Karpas-422 (cell line): ENCODE measurements around the gene BRME1. TPM values are rescaled to one million over a fixed set of nuclear protein-coding genes. Genes with fewer than 3 reads are reported as not detected.

Source experiments
- DNase-seq: peaks from one replicate; pipeline ENCODE4 v3.0.0-alpha.2; 2015
- H2AFZ ChIP-seq: fragments of 200-600 bp; sonication (generic); 2 replicates; pipeline ENCODE4 v1.6.1; 2014; ENCODE audit warnings: antibody characterized with exemption, low read length, mixed read lengths
- H3K27ac ChIP-seq: fragments of 200-600 bp; sonication (generic); 2 replicates; pipeline ENCODE4 v1.5.1; 2014; ENCODE audit warnings: mild to moderate bottlenecking, low read length, moderate library complexity
- H3K27me3 ChIP-seq: fragments of 200-600 bp; sonication (generic); 2 replicates; pipeline ENCODE4 v1.6.1; 2014; ENCODE audit warnings: low read length, mixed read lengths
- H3K36me3 ChIP-seq: fragments of 200-600 bp; sonication (generic); 2 replicates; pipeline ENCODE4 v1.6.1; 2014; ENCODE audit warnings: low read length, mixed read lengths; ENCODE audit not compliant: insufficient read depth
- H3K4me1 ChIP-seq: fragments of 200-600 bp; sonication (generic); 2 replicates; pipeline ENCODE4 v1.6.1; 2014; ENCODE audit warnings: mild to moderate bottlenecking, low read length, mixed read lengths
- H3K4me2 ChIP-seq: fragments of 200-600 bp; sonication (generic); 2 replicates; pipeline ENCODE4 v1.6.1; 2014; ENCODE audit warnings: low read length, low read depth, mild to moderate bottlenecking; ENCODE audit not compliant: poor library complexity, severe bottlenecking
- H3K4me3 ChIP-seq: fragments of 200-600 bp; sonication (generic); 2 replicates; pipeline ENCODE4 v1.5.1; 2014; ENCODE audit warnings: mild to moderate bottlenecking, antibody characterized with exemption, low read length, mixed read lengths
- H3K79me2 ChIP-seq: fragments of 200-600 bp; sonication (generic); 2 replicates; pipeline ENCODE4 v1.6.1; 2014; ENCODE audit warnings: mild to moderate bottlenecking, low read length, mixed read lengths
- H3K9ac ChIP-seq: fragments of 200-600 bp; sonication (generic); 2 replicates; pipeline ENCODE4 v1.6.0; 2014; ENCODE audit warnings: low read length
- H3K9me2 ChIP-seq: fragments of 200-600 bp; sonication (generic), shearing (Covaris generic); replicated peaks from 2 replicates; pipeline ENCODE4 v1.6.0; 2014; ENCODE audit warnings: mild to moderate bottlenecking, low read length, moderate library complexity; ENCODE audit not compliant: insufficient read depth
- H3K9me3 ChIP-seq: fragments of 300-700, 200-600 bp; sonication (generic); 2 replicates; pipeline ENCODE4 v1.6.1; 2014; ENCODE audit warnings: low read length, mixed read lengths
- H4K20me1 ChIP-seq: fragments of 200-600 bp; sonication (generic); 2 replicates; pipeline ENCODE4 v1.6.1; 2014; ENCODE audit warnings: mild to moderate bottlenecking, antibody characterized with exemption, low read length, low read depth; ENCODE audit not compliant: insufficient read depth
- total RNA-seq: library from RNA; depleted of rRNA; stranded (reverse); fragments of >200 nt; shearing (Covaris generic); gene quantifications from 2 replicates; pipeline ENCODE4 v1.2.3, GENCODE V29; 2014; ENCODE audit warnings: low replicate concordance

The BRME1 gene
- total RNA-seq, 1 experiment from 2014 or later = not detected

- H3K27ac ChIP-seq = no peak overlapping the region
- no peak overlapping the region for H3K4me3 ChIP-seq
Measured at GRCh38 chr19:13920940-13921747, 15.2 kb upstream of the BRME1 start.

GRCh38 chr19:13920524-13920923, 14.6 kb upstream of the BRME1 start:
- Histone ChIP-seq H4K20me1 (no peaks in the 10 kb centered on the region), H3K27me3 (no peaks in the 10 kb centered on the region), H2AFZ (no peak overlapping the region), H3K36me3 (peaks cover 34% of the 10 kb centered on the region), H3K9me2 (no peaks in the 10 kb centered on the region), H3K9ac (no peak overlapping the region), H3K4me1 (no peaks in the 10 kb centered on the region), H3K9me3 (peaks cover 5% of the 10 kb centered on the region), H3K4me2 (no peak overlapping the region), H3K27ac (no peak overlapping the region), H3K4me3 (no peak overlapping the region), H3K79me2 (no peaks in the 10 kb centered on the region)
- DNase-seq = no peak

More at GRCh38 chr19:13920940-13921747, 15.2 kb upstream of the BRME1 start:
- Histone ChIP-seq H3K4me2 (no peak overlapping the region), H3K9me2 (no peaks in the 10 kb centered on the region), H3K9ac (no peak overlapping the region), H3K4me1 (no peaks in the 10 kb centered on the region), H2AFZ (no peak overlapping the region; the same call in 1 of the 2 replicates), H3K79me2 (no peaks in the 10 kb centered on the region), H3K27me3 (no peaks in the 10 kb centered on the region), H3K36me3 (peaks cover 34% of the 10 kb centered on the region), H3K9me3 (peaks cover 5% of the 10 kb centered on the region), H4K20me1 (no peaks in the 10 kb centered on the region)
- DNase-seq = peak; percentile 90

GRCh38 chr19:13918726-13919411, 13.0 kb upstream of the BRME1 start:
- no peak overlapping the region for H3K9ac ChIP-seq
- H4K20me1 ChIP-seq = no peaks in the 10 kb centered on the region
- no peak overlapping the region for H3K27ac ChIP-seq
- peaks cover 5% of the 10 kb centered on the region for H3K9me3 ChIP-seq
- H3K27me3 ChIP-seq = no peaks in the 10 kb centered on the region
- H3K79me2 ChIP-seq = no peaks in the 10 kb centered on the region
- no peak overlapping the region for H2AFZ ChIP-seq
- no peaks in the 10 kb centered on the region for H3K9me2 ChIP-seq
- no peaks in the 10 kb centered on the region for H3K4me1 ChIP-seq
- no peak overlapping the region for H3K4me3 ChIP-seq
- no peak for DNase-seq
- no peak overlapping the region for H3K4me2 ChIP-seq
- peaks cover 34% of the 10 kb centered on the region for H3K36me3 ChIP-seq

- no peaks in the 10 kb centered on the region for H3K27me3 ChIP-seq
- H2AFZ ChIP-seq = no peak overlapping the region
- no peaks in the 10 kb centered on the region for H4K20me1 ChIP-seq
- H3K4me2 ChIP-seq = no peak overlapping the region
- peaks cover 34% of the 10 kb centered on the region for H3K36me3 ChIP-seq
- no peaks in the 10 kb centered on the region for H3K79me2 ChIP-seq
- H3K9me2 ChIP-seq = no peaks in the 10 kb centered on the region
- H3K4me1 ChIP-seq = no peaks in the 10 kb centered on the region
- H3K9ac ChIP-seq = no peak overlapping the region
- no peak for DNase-seq
- H3K4me3 ChIP-seq = no peak overlapping the region
- H3K27ac ChIP-seq = no peak overlapping the region
- peaks cover 5% of the 10 kb centered on the region for H3K9me3 ChIP-seq
Measured at GRCh38 chr19:13917888-13918406, 12.0 kb upstream of the BRME1 start.

GRCh38 chr19:13914777-13915176, 8.9 kb upstream of the BRME1 start:
- no peak overlapping the region for H3K9ac ChIP-seq
- no peak overlapping the region for H3K4me2 ChIP-seq
- peaks cover 10% of the 10 kb centered on the region for H3K36me3 ChIP-seq
- H3K27me3 ChIP-seq = no peaks in the 10 kb centered on the region
- no peak overlapping the region for H3K4me3 ChIP-seq
- H3K9me3 ChIP-seq = no peaks in the 10 kb centered on the region
- H3K4me1 ChIP-seq = no peaks in the 10 kb centered on the region
- H4K20me1 ChIP-seq = no peaks in the 10 kb centered on the region
- no peaks in the 10 kb centered on the region for H3K9me2 ChIP-seq
- no peaks in the 10 kb centered on the region for H3K79me2 ChIP-seq
- H2AFZ ChIP-seq = no peak overlapping the region
- no peak overlapping the region for H3K27ac ChIP-seq
- no peak for DNase-seq

GRCh38 chr19:13913352-13913751, 7.4 kb upstream of the BRME1 start:
- H4K20me1 ChIP-seq = no peaks in the 10 kb centered on the region
- no peak overlapping the region for H2AFZ ChIP-seq
- H3K79me2 ChIP-seq = no peaks in the 10 kb centered on the region
- DNase-seq = no peak
- H3K9me3 ChIP-seq = no peaks in the 10 kb centered on the region
- no peaks in the 10 kb centered on the region for H3K4me1 ChIP-seq
- H3K4me2 ChIP-seq = no peak overlapping the region
- no peak overlapping the region for H3K9ac ChIP-seq
- no peaks in the 10 kb centered on the region; the same call in 1 of the 2 replicates for H3K36me3 ChIP-seq
- H3K27ac ChIP-seq = no peak overlapping the region
- H3K4me3 ChIP-seq = no peak overlapping the region
- H3K27me3 ChIP-seq = no peaks in the 10 kb centered on the region
- H3K9me2 ChIP-seq = no peaks in the 10 kb centered on the region

- no peak for DNase-seq
Measured at GRCh38 chr19:13909430-13909829, 3.5 kb upstream of the BRME1 start.

GRCh38 chr19:13908674-13909073, 2.8 kb upstream of the BRME1 start:
- Histone ChIP-seq H3K4me1 (peaks cover 11% of the 10 kb centered on the region), H2AFZ (no peak overlapping the region), H3K4me3 (no peak overlapping the region), H3K9me2 (no peaks in the 10 kb centered on the region), H3K27ac (no peak overlapping the region), H3K27me3 (no peaks in the 10 kb centered on the region), H3K79me2 (peaks cover 10% of the 10 kb centered on the region), H3K4me2 (no peak overlapping the region), H3K9ac (no peak overlapping the region), H3K36me3 (no peaks in the 10 kb centered on the region), H4K20me1 (no peaks in the 10 kb centered on the region), H3K9me3 (no peaks in the 10 kb centered on the region)
- DNase-seq = no peak

More at GRCh38 chr19:13909430-13909829, 3.5 kb upstream of the BRME1 start:
- Histone ChIP-seq H3K27me3 (no peaks in the 10 kb centered on the region), H4K20me1 (no peaks in the 10 kb centered on the region), H3K79me2 (peaks cover 10% of the 10 kb centered on the region), H2AFZ (no peak overlapping the region), H3K27ac (no peak overlapping the region), H3K9me3 (no peaks in the 10 kb centered on the region), H3K36me3 (no peaks in the 10 kb centered on the region), H3K4me3 (no peak overlapping the region), H3K4me1 (peaks cover 11% of the 10 kb centered on the region), H3K4me2 (no peak overlapping the region), H3K9ac (no peak overlapping the region), H3K9me2 (no peaks in the 10 kb centered on the region)
